Esophagus squamous epithelium (tissue), 4 donors: ENCODE measurements around the gene DUSP5.

Experiments
- POLR2A ChIP-seq, 4 donors: fragments of 450-650 bp; IDR thresholded peaks; one replicate each; pipeline ENCODE4 v1.6.1; 2017; ENCODE audit warnings: antibody characterized with exemption in 4 of 4, mild to moderate bottlenecking in 4 of 4, moderate library complexity in 3 of 4
- TF ChIP-seq, protein P1 (sequence below), 6 experiments: fragments of 450-650 bp in 4 of 6; fragments of 200-600 bp in 2 of 6; sonication (generic) in 2 of 6; IDR thresholded peaks; one replicate each; pipeline ENCODE4 v1.5.1; 2016 to 2019; ENCODE audit warnings: antibody characterized with exemption in 6 of 6, mild to moderate bottlenecking in 4 of 6, moderate library complexity in 4 of 6

DNA sequence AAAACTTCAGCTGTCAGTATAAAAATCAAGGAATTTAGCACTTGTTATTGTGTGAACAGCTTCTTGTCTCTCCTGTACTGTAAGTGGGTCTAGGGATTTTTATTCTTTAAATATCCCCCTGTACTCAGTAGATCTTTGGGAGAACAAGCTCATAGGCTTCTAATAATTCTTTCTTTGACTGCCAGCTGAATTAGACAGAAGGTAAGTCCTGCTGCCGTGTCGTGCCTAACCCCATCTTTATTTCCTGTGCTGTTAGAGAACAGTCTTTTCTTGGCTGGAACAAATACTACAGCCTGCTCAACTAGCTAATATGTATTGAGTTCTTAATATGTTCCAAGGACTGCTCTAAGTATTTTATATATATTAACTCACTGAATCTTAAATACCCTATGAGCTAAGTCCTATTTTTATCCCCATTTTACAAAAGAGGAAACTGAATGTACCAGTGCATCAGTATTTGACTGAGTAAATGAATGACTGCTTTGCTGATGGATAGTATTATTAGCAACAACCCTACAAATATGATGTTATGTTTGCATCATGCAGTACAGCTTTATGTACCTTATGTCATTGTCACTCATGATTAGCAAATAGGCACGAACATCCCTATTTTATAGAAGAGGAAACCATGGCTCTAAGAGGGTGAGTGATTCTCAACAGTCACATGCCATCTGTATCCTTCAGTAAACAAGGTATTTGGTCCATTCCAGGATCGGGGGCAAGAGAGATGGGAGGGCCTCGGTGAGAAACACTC lies 5.5 kb upstream of the DUSP5 start:
- TF ChIP-seq, protein P1, sequence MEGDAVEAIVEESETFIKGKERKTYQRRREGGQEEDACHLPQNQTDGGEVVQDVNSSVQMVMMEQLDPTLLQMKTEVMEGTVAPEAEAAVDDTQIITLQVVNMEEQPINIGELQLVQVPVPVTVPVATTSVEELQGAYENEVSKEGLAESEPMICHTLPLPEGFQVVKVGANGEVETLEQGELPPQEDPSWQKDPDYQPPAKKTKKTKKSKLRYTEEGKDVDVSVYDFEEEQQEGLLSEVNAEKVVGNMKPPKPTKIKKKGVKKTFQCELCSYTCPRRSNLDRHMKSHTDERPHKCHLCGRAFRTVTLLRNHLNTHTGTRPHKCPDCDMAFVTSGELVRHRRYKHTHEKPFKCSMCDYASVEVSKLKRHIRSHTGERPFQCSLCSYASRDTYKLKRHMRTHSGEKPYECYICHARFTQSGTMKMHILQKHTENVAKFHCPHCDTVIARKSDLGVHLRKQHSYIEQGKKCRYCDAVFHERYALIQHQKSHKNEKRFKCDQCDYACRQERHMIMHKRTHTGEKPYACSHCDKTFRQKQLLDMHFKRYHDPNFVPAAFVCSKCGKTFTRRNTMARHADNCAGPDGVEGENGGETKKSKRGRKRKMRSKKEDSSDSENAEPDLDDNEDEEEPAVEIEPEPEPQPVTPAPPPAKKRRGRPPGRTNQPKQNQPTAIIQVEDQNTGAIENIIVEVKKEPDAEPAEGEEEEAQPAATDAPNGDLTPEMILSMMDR (IDR thresholded peaks at IDR 0.05): no peak
- TF ChIP-seq POLR2A (IDR thresholded peaks at IDR 0.05): no peak
